Activated T-cell treated with anti-CD3 and anti-CD28 coated beads for 4 hours (primary cell): ENCODE data around the gene NAT10.
A peak's percentile ranks its signal among the peaks of the same experiment; 100 is the strongest.
"Not testable (repeated sequence)": the region's sequence is repeated elsewhere in the genome, so short reads cannot be mapped to it uniquely, and the experiment has no call there.

Experiments used
- DNase-seq: peaks from one replicate; pipeline ENCODE4 v3.0.0-alpha.2; 2020

NAT10 gene

DNA sequence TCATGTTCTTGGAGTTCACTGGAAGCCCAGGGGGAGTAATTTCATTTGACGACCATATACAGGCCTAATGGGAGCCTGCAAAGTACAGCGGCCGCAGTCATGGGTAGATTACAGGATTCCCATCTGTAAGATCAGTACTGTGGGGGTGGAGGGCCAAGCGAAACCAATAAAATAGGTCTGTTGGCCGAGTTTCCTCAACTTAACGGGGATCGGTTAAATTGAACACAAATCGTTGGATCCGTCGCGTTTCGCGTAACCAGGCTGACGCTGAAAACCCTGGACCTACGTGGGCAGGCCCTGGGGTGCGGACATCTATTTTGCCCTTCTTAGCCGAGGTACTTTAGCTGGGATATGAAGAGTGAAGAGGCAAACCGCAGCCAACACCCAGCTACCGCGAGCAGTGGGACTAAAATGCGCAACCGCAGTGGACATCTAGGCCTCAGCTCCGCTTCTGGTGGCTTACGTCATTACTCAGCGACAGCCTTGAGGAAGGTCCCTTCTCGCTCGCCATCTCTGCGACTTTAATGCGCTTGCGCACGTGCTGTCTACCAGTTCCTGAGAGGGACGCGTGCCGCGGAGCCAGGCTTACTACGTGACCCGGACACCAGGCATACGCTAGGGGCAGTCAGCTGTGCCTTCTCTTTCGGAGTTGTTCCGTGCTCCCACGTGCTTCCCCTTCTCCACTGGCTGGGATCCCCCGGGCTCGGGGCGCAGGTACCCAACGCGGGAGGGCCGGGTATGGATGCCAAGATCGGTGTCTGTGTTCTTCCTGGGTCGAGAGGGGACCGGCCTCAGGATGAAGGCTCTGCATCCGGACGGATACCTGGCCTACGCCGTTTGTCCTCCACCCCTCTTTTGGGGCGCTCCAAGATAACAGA lies at the start of gene NAT10:
Gene NAT10 (plus strand): TSS at position 551 of the 878 bp plus-strand sequence. CDS start 2,597 bp downstream, outside the sequence.
- DNase-seq, result peak; percentile 96

DNA sequence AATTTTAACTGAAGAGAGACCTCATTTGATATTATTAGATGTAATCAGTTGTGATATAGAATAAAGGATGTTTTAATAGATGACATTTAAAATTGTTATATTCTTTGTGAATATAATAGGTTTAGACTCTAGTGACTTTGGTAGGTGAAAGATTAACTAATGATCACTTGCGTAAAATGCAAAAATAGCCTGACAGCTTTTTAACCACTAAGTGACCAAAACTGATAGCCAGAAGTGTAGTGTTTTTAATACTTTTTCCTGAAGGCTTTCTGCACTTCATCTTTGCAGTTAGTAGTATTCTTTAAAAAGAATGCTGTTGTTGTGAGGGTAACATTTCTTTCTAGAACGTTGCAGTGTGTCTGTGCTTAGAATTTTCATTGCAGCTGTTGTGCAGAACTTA lies 48.8 kb upstream of the NAT10 start:
- no peak for DNase-seq

DNA sequence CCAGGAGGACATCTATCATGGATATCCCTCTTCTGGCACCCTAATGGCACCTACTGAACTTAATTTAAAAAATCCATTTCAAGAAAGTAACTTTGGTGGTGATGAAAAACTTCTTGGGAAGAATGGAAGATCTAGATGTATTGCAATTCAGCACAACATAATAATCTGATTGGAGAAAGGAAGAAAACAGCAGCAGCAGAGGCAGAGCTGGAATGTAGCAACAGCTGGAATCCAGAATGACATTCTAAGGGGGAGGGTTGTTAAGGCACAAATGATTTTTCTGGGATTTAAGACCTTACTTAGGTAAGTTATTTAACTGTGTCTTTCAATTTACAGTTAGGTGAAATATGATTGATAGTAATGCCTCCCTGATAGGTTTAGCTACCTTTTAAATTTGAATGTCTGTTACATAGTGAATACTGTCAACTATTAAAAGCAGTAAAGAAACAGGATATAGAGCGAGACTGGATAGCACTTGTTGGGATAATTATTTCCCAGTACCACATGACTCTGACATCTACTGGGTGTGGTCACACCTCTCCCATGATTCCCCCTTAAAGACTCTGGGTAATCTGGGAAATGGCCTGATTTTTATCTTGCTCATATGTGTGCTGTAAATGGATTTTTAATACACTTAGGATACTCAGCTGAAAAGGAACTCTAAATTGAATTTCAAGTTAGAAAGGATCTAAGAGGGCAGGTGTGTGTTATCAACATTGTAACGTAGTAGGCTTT lies 42.2 kb upstream of the NAT10 start:
- no peak for DNase-seq

DNA sequence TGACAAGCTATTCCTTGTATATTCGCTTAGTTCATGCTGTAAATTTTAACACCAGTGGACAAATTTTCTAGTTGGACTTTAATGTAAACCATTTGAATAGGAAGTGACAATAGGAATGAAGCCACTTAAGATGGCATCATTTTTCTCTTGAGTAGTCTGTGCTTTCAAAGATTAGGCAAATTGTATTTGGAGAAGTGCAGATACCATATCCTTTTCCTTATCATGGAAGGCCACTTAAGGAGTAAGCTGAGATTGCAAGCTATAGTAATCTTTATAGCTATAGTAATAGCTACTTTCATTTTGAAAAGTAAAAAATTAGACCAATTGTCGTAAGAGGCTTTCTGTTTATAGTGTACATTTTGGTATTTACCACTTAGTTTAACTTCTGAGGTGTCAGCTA lies 41.1 kb upstream of the NAT10 start:
- no peak for DNase-seq

DNA sequence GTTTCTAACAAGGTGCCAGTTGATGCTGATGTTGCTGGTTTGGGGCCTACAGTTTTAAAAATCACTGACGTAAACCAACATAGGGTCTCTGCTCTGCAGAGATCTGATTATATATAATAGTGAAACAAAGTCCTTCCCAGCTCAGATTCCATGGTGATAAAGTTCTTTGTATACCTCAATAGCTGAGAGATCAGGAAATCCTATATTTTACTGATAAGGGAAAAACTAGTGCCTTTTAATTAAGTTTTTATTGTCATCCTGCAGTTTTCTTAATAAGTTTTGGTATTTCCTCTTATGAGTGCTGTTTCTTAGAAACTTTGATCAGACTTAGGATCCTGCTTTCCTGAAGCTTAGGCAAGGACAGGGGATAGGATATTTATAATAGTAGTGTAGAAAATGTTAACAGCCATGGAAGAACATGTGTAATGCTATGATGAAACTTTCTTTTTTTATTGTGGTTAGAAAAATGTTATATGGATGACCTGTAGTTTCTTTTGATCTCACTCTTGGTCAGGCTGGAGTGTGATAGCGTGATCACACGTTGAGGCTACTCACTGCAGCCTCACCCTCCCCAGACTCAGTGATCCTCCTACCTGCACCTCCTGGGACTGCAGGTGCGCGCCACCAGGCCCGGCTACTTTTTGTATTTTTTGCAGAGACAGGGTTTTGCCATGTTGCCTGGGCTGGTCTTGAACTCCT lies 39.8 kb upstream of the NAT10 start:
- DNase-seq, result no peak

DNA sequence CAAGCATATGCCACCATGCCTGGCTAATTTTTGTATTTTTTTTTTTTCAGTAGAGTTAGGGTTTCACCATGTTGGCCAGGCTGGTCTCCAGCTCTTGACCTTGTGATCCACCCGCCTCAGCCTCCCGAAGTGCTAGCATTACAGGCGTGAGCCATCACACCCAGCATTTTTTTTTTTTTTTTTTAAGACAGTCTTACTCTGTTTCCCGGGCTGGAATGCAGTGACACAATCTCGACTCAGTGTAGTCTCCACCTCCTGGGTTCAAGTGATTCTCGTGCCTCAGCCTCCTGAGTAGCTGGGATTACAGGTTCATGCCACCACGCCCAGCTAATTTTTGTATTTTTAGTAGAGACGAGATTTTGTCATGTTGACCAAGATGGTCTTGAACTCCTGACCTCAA lies 38.7 kb upstream of the NAT10 start:
- not testable (repeated sequence) for DNase-seq

DNA sequence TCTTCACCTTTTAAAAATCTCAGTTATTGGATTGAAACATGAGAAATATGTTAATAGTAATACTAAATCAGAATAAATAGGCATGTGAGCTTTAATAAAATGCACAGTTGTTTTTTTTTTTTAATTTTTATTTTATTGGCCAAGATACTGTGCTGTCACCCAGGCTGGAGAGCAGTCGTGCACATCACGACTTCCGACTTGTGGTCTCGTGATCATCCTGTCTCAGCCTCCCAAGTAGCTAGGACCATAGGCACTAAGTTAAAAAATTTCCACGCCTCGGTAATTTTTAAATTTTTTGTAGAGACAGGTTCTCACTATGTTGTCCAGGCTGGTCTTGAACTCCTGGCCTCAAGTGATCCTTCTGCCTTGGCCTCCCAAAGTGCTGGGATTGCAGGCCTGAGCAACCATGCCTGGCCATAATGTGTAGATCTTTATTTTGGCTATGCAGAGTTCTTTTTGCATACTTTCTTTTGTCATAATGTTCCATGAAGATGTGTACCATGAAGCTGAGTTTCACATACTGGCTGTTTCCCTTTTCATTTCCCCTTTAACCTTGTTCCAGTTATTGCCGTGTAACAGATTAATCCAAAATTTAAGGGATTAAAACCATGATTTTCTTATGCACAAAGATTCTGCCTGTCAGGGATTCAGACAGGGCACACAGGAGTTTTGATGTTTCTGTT lies 37.9 kb upstream of the NAT10 start:
- no peak for DNase-seq

DNA sequence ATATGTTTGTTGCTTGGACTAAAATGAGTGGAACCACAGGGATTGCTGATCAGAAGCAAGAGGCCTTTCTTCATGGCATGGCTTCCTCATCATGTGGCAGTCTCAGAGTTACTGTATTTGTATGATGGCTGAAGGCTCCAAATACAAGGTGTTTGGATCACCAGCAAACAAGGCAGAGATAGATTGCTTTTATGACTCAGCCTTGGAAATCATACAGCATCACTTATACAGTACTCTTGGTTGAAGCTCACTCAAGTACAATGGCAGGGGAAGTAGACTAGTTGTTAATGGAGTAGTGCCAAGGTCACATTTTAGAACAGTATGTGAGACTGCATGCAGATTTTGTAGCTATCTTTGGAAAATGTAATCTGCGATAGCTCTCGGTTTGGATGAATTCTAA lies 37.3 kb upstream of the NAT10 start:
- no peak for DNase-seq

DNA sequence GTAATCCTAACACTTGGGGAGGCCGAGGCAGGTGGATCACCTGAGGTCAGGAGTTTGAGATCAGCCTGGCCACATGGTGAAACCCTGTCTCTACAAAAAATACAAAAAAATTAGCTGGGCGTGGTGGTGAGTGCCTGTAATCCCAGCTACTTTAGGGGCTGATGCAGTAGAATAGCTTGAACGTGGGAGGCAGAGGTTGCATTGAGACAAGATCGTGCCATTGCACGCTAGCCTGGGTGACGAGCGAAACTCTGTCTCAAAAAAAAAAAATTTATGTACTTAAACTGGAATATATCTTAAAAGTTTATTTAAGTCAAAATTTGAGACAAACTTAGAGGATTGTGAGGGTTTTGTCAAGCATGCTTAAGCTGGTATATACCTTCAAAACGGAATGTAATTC lies 34.1 kb upstream of the NAT10 start:
- DNase-seq, result not testable (repeated sequence)

DNA sequence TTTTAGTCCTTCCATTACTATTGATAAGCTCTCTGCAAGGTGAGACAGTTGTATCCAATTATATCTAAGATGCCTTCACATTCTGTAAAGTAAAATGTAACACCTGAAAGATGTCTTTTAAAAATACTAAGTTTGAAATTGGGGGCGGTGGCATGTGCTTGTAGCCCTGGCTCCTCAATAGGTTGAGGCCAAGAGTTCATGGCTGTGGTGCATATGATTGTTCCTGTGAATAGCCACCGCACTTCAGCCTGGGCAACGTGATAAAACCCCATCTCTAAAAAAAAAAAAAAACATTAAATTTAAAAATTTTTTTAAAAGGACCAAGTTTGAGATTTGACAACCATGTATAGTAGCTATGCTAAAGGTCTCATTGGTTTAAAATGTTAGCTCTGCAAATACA lies 33.4 kb upstream of the NAT10 start:
- no peak for DNase-seq

DNA sequence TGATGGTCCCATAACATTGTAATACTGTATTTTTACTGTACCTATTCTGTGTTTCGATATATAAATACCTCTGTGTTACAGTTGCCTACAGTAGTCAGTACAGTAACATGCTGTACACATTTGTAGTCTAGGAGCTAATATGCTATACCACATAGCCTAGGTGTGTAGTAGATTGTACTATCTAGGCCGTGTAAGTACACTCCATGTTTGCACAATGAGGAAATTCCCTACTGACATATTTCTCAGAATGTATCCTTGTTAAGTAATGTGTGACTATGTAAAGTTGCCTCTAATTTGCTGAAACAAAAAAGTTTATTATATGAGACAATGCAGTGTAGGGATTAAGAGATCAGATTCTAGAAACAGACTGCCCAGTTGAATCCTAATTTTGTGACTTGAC lies 32.6 kb upstream of the NAT10 start:
- no peak for DNase-seq

DNA sequence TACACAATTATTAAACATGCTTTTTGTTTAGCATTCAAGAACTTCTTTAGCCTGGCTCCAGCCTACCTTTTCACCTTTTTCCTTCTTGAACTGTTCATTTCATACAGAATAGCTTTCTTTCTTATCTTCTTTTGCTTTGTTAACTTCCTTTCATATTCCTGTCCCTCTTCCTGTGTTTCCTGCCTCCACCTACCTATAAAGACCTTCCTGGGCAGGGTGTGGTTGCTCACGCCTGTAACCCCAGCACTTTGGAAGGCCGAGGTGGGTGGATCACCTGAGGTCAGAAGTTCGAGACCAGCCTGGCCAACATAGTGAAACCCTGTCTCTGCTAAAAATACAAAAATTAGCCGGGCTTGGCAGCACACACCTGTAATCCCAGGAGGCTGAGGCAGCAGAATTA lies 31.0 kb upstream of the NAT10 start:
- no peak for DNase-seq

DNA sequence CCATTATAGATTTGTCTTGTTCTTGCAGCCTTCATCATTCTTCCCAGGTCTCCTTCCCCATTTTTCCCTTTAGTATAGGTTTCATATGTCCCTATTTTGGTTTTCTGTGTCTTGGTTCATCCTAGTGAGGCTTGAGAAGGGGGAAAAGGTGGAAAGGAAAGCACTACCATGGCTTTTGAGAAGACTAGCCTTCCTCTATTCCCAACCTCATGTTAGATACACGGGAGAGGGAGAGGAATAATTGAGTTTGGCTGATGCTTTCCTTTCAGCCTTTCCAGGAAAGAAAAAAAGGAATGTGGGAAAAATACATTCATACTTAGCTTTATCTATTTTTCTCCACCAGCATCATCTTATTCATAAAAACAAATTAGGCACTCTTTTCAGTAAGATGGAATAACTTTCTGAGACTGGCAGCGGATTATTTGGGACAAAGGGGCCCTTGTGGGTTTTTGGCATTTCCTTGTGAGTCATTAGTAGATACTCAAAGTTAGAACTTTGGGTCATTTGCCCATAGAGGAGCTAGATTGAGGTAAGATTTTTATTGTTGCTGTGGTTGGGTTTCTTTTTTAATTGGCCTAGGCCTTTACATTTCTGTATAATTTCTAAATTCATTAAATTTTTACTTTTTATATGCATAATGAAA lies 30.1 kb upstream of the NAT10 start:
- DNase-seq, result no peak

DNA sequence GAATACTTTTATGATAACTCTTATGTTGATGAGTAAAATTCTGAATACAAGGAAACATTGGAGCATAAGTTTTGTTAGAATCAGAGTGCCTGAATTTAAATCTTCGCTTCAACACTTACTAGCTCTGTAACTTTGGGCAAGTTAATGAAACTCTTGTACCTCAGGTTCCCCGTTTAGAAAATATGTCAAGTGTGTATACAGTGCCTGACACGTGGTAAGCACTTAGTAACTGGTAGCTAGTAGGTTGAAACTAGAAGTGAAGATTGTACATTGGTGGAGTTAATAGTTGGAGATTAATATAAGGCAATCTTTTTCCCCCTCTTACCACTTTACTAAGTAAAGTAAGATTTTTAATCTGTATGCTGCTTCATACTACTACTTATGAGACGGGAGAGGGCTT lies 24.8 kb upstream of the NAT10 start:
- no peak for DNase-seq

DNA sequence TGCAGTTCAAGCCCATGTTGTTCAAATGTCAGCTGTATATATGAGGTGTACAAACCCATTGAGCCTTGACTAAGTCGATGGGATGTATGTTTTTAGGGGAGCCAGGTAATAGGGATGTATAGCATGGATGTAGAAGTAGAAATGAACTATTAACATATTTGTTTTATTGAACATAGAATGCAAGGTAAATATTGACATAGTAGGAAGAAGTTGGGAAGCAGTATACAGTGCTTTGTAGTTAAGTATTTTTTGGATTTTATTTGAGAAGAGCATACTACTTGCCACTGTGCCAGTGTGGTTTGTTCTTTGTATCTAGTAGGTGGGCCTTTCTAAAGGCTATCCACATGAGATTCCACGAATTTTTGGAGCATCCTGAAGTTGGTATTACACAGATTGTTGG lies 20.8 kb upstream of the NAT10 start:
- no peak for DNase-seq

DNA sequence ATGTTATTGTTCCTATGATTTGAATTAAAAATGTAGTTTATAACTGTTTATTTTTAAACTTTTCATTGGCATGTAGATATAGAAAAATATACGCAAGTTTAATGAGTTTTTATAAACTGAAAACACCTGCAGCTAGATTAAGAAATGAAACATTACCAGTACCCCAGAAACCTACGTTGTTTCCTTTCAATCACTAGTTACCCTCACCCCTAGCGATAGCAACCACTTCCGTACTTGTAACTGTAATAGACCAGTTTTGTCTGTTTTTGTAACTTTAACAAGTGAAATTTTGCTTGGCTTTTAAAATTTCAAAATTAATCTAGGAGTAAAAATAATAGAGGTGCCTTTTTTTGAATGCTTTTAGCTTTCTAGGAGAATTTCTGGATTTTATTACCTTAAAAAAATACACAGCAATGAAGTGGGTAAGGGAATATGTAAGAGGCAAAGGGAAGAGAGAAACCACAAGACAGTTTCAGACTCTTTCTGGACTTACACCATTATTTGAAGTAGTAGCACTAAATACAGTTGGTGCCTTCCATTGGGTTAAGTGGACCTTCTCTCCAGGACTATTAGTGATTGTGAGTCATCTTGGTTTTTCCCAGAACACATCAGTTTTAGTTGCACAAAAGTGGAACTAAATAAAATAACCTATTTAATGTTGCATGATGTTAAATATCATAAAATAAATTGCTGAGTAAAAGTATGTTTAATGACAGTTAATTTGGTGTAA lies 18.7 kb upstream of the NAT10 start:
- DNase-seq, result no peak

DNA sequence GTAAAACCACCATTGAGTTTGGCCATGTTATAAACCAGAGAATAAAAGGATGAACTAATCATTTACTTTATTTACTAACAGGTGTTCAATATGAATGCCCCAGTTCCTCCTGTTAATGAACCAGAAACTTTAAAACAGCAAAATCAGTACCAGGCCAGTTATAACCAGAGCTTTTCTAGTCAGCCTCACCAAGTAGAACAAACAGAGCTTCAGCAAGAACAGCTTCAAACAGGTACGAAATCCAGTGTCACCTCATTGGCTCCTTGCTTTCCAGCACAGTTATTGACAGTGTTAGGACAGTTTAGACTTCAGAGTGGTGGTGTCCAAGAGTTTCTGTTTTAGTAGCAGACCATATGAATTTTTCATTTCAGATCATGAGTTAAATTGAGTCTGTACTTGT lies 13.6 kb upstream of the NAT10 start:
- DNase-seq, result no peak

DNA sequence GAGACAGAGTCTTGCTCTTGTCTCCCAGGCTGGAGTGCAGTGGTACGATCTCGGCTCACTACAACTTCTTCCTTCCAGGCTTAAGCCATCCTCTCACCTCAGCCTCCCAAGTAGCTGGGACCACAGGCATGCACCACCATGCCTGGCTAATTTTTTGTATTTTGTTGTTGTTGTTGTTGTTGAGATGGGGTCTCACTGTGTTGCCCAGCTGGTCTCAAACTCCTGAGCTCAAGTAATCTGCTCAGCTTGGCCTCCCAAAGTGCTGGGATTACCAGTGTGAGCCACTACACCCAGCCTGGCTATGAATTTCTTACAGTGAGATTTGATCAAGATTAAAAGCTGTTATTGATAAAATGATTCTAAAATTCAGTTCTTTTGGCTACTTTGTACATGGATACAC lies 10.5 kb upstream of the NAT10 start:
- DNase-seq, result not testable (repeated sequence)

DNA sequence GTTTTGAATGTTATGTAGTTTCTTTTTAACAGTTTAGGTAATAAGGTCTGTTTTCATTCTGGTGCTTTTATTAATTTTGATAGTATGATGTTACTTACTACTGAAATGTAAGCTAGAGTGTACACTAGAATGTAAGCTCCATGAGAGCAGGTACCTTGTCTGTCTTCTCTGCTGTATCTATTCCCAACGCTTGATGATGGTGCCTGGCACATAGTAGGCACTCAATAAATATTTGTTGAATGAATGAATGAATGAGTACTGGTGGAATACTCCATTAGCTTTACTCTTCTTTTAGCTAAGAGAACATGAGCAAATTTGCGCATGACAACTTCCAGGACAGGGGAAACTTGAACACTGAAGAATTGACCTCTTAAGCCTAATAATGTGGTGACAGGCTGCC lies 6.6 kb upstream of the NAT10 start:
- DNase-seq, result no peak

DNA sequence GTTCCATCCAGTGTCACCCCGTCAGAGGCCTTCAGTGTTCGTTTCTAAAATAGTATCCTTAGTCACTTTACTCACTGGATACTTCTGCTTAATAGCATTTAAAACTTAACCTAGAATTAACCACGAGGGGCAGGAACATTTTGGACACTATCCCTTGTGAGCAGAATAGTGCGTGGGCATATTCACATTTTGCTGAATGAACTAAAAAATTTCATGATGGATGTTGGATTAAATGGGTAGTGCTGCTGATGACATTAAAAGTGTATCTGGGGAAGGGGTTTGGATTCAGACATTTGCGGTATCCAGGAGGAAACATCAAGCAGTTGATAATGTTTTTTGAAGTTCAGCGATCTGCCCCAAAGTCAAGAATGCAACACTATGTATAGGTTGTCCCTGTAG lies 750 bp upstream of the NAT10 start:
- no peak for DNase-seq

DNA sequence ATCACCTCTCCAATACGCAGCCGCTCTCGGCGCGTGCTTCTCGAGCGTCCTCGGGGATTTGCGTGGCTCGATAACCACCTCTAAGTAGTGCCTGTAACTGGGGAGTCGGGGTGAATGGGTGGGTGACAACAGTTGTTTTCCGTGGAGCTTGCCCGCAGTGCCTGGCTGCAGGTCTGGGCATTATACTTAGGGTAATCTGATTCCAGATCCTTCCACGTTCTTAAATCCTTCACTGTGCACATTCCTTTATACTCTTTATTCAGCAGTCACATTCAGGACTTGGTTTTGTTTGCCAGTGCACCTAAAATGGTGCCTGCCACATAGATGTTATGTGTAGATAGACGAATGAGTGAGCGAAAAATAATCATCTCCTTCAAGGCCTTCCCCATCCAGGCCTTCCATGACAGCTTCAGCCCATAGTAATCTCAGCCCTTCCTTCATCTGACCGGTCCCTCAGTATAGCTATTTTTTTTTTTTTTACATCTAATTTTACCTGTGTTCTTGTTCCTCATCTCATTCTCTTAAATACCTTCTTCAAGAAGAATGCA lies 602 bp downstream of the NAT10 start:
- DNase-seq, result no peak
